Activated CD8-positive, alpha-beta T cell treated with anti-CD3 and anti-CD28 coated beads for 36 hours (primary cell): Measurements from ENCODE around the gene SLC35F3. TPM values are rescaled to one million over a fixed set of nuclear protein-coding genes. Genes with fewer than 3 reads are reported as not detected.

Experiments
- ATAC-seq: fragments of 200-7000 bp; cut with Tn5 transposase; one replicate; pipeline ENCODE4 v1.10.0; 2021; ENCODE audit warnings: mild to moderate bottlenecking, moderate library complexity
- CTCF ChIA-PET: fragments of 350-600 bp; sonication (Branson Sonifier 250); formaldehyde crosslinking; loops from one replicate; lab custom pipeline; 2021; ENCODE audit warnings: antibody characterized with exemption; lab: Charles Lee
- POLR2A ChIA-PET: fragments of 350-600 bp; sonication (Branson Sonifier 250); formaldehyde crosslinking; loops from one replicate; lab custom pipeline; 2021; ENCODE audit warnings: antibody characterized with exemption; lab: Charles Lee
- DNase-seq: peaks from one replicate; pipeline ENCODE4 v3.0.0-alpha.2; 2020
- H3K27ac Mint-ChIP-seq: one replicate; pipeline ENCODE4 v1.8.0; 2021; ENCODE audit warnings: mild to moderate bottlenecking, mixed read lengths
- H3K27me3 Mint-ChIP-seq: one replicate; pipeline ENCODE4 v1.8.0; 2021; ENCODE audit warnings: mixed read lengths
- H3K36me3 Mint-ChIP-seq: one replicate; pipeline ENCODE4 v1.8.0; 2021; ENCODE audit warnings: low read depth, mixed read lengths
- H3K4me1 Mint-ChIP-seq: one replicate; pipeline ENCODE4 v1.8.0; 2021; ENCODE audit warnings: low read depth, mixed read lengths
- H3K4me3 Mint-ChIP-seq: one replicate; pipeline ENCODE4 v1.8.0; 2021; ENCODE audit warnings: mild to moderate bottlenecking, moderate library complexity, mixed read lengths
- H3K9me3 Mint-ChIP-seq: one replicate; pipeline ENCODE4 v1.8.0; 2021; ENCODE audit warnings: mixed read lengths
- intact Hi-C: fragments of 100-400 bp; cut with micrococcal nuclease; formaldehyde crosslinking; loops from one replicate; pipeline ENCODE4 v1.10.0; 2022
- total RNA-seq, 2 experiments: library from RNA; stranded (reverse); gene quantifications; one replicate each; pipeline ENCODE4 v1.2.3, GENCODE V29; 2021
- TF ChIP-seq, protein P1 (sequence below): fragments of 200-600 bp; IDR thresholded peaks from one replicate; pipeline ENCODE4 v1.8.0; 2022; ENCODE audit warnings: antibody characterized with exemption, mild to moderate bottlenecking

The SLC35F3 gene
- total RNA-seq, 2 experiments from 2014 or later = 3.1 to 3.5 TPM

- ChIA-PET POLR2A (no interaction called here), CTCF (interaction anchor here (0.9 to 5.8 kb wide), 2 partner anchors 17 to 35 kb away, joined by 3 to 27 read pairs; no protein-coding TSS in a partner anchor)
- H3K27ac Mint-ChIP-seq = no peak overlapping the region
- peaks cover 1% of the 10 kb centered on the region for H3K36me3 Mint-ChIP-seq
- TF ChIP-seq, protein P1, sequence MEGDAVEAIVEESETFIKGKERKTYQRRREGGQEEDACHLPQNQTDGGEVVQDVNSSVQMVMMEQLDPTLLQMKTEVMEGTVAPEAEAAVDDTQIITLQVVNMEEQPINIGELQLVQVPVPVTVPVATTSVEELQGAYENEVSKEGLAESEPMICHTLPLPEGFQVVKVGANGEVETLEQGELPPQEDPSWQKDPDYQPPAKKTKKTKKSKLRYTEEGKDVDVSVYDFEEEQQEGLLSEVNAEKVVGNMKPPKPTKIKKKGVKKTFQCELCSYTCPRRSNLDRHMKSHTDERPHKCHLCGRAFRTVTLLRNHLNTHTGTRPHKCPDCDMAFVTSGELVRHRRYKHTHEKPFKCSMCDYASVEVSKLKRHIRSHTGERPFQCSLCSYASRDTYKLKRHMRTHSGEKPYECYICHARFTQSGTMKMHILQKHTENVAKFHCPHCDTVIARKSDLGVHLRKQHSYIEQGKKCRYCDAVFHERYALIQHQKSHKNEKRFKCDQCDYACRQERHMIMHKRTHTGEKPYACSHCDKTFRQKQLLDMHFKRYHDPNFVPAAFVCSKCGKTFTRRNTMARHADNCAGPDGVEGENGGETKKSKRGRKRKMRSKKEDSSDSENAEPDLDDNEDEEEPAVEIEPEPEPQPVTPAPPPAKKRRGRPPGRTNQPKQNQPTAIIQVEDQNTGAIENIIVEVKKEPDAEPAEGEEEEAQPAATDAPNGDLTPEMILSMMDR = no peak
- H3K4me1 Mint-ChIP-seq = no peaks in the 10 kb centered on the region
- DNase-seq (no peak), ATAC-seq (no peak)
- H3K9me3 Mint-ChIP-seq = peaks cover 5% of the 10 kb centered on the region
- H3K4me3 Mint-ChIP-seq = no peak overlapping the region
- intact Hi-C loops = no loop called here
- H3K27me3 Mint-ChIP-seq = peaks cover 8% of the 10 kb centered on the region
Measured at GRCh38 chr1:234292011-234292410, 387.5 kb downstream of the SLC35F3 start.

GRCh38 chr1:234292548-234292947 lies 388.1 kb downstream of the SLC35F3 start:
- POLR2A ChIA-PET = no interaction called here
- TF ChIP-seq, protein P1 = no peak
- DNase-seq (no peak), ATAC-seq (no peak)
- H3K4me3 Mint-ChIP-seq = no peak overlapping the region
- intact Hi-C loops = no loop called here
- H3K36me3 Mint-ChIP-seq = peaks cover 1% of the 10 kb centered on the region
- peaks cover 5% of the 10 kb centered on the region for H3K9me3 Mint-ChIP-seq
- H3K4me1 Mint-ChIP-seq = no peaks in the 10 kb centered on the region
- H3K27ac Mint-ChIP-seq = no peak overlapping the region
- H3K27me3 Mint-ChIP-seq = peaks cover 8% of the 10 kb centered on the region
- CTCF ChIA-PET = interaction anchor here (0.9 to 5.8 kb wide), 4 partner anchors 17 to 179 kb away, joined by 3 to 27 read pairs (median 4); no protein-coding TSS in a partner anchor

DNA sequence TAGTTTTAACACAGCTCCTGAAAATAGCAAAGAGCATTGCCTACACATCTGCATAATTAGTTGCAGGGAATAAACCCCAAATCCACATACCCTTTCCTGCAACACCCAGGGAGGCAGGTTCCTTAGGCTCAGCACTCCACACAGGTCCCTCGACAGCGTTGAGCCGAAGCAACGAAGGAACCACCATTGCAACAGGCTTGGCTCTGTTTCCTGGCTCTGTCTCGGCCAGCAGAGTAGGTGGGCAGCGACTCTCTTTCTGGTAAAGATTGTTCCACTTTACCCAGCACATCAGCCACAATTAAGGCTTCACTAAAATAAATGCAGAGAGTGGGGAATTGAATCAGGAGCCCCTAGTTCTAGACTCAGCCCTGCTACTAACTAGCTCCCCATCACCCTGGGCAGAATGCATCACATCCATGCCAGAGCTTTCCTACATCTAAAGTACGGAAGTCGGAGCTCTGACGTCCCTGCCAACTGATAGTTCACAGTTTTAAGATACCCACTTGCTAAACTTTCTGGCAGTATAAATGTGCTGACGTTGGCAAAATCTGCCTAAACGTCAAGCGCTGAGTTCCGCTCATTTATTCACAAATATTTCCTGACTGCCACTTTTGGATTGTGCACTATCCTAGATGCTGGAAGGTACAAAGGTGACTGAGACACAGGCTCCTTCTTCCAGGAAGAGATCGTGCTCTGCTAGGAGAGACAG lies 389.8 kb downstream of the SLC35F3 start:
- POLR2A ChIA-PET = interaction anchor here (0.7 kb wide), 1 partner anchor 24 kb away, joined by 3 read pairs; no protein-coding TSS in a partner anchor

GRCh38 chr1:234295068-234295467 lies 390.6 kb downstream of the SLC35F3 start:
- H3K4me3 Mint-ChIP-seq = no peak overlapping the region
- H3K4me1 Mint-ChIP-seq = no peaks in the 10 kb centered on the region
- H3K9me3 Mint-ChIP-seq = peaks cover under 1% of the 10 kb centered on the region
- DNase-seq (no peak), ATAC-seq (no peak)
- H3K27ac Mint-ChIP-seq = no peak overlapping the region
- ChIA-PET POLR2A (interaction anchor here (0.7 kb wide), 1 partner anchor 23 kb away, joined by 3 read pairs; no protein-coding TSS in a partner anchor), CTCF (interaction anchor here (1.7 to 5.8 kb wide), 2 partner anchors 14 to 82 kb away, joined by 4 to 27 read pairs; no protein-coding TSS in a partner anchor)
- peaks cover 19% of the 10 kb centered on the region for H3K27me3 Mint-ChIP-seq
- intact Hi-C loops = no loop called here
- TF ChIP-seq, protein P1 = no peak
- no peaks in the 10 kb centered on the region for H3K36me3 Mint-ChIP-seq

More for the DNA sequence above, 389.8 kb downstream of the SLC35F3 start:
- ATAC-seq = no peak
- DNase-seq = no peak
- intact Hi-C loops = no loop called here
- Mint-ChIP-seq H3K27me3 (peaks cover 18% of the 10 kb centered on the region), H3K27ac (no peak overlapping the region), H3K36me3 (peaks cover 1% of the 10 kb centered on the region), H3K4me1 (no peaks in the 10 kb centered on the region), H3K4me3 (no peak overlapping the region), H3K9me3 (peaks cover 5% of the 10 kb centered on the region)
- TF ChIP-seq, protein P1 = no peak
- CTCF ChIA-PET = interaction anchor here (1.7 to 5.8 kb wide), 2 partner anchors 15 to 81 kb away, joined by 4 to 27 read pairs; no protein-coding TSS in a partner anchor

DNA sequence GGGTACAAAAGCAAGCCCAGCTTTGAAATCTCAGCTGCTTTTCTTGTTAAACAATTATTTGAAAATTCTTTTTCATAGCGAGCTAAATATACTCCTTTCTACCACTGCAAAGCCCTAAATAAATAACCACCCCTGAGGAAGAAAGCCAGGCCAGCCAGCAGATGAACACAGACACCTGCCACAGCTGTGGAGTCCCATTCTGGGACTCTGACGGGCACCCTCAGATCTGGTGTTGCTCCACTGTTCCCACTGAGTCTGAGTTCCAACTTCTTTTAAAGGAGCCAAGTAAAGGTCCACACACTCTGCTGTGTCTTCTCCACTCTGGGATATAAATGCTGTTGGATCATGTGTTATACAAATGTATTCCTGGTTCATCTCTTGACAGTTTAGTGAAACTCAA lies 391.1 kb downstream of the SLC35F3 start:
- Mint-ChIP-seq H3K4me3 (no peak overlapping the region), H3K27me3 (peaks cover 19% of the 10 kb centered on the region), H3K9me3 (no peaks in the 10 kb centered on the region), H3K36me3 (no peaks in the 10 kb centered on the region), H3K27ac (no peak overlapping the region), H3K4me1 (no peaks in the 10 kb centered on the region)
- ATAC-seq (no peak), DNase-seq (no peak)
- TF ChIP-seq, protein P1 = no peak
- intact Hi-C loops = no loop called here
- ChIA-PET CTCF (interaction anchor here (1.1 to 5.8 kb wide), 3 partner anchors 9 to 83 kb away, joined by 4 to 27 read pairs (median 4); no protein-coding TSS in a partner anchor), POLR2A (no interaction called here)
